ENCODE measurements around the gene MAN1C1. TPM values are rescaled to one million over a fixed set of nuclear protein-coding genes. Genes with fewer than 3 reads are reported as not detected.

The MAN1C1 gene
- total RNA-seq, 2 donors from 2014 or later, result 4.4 to 10.9 TPM

DNA sequence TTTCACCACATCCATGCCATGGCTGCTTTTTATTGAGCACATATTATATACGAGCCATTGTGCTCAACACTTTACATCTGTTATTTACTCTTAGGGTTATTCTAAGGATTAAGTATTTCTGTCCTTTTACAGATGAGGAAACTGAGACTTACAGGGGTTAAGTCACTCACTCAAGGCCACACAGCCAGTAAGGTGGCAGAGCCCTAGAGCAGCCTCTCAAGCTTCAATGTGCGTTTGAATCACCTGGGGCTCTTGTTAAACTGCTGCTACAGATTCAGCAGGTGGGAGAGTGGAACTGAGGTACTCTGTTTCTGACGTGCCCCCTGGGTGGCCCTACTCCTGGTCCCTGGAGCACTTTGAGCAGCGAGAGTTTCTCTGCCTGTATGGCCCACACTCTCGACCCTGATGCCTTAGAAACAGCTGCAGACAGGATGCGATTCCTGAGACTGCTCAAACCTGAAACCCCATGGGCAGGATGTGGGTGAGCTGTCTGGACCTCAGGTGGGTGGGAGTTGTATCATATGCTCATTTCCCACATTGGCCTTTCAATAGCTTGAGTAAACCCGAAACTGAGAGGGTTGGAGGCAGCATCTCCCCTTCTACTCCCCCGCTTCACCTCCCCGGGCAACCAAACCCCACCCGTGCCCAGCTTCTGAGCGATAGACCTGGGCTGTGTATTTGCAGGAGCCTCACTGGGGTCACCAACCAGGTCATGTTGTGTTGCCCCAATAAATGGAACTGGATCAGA lies 59.3 kb downstream of the MAN1C1 start:
- no peak for ATAC-seq
- TF ChIP-seq, protein P1, sequence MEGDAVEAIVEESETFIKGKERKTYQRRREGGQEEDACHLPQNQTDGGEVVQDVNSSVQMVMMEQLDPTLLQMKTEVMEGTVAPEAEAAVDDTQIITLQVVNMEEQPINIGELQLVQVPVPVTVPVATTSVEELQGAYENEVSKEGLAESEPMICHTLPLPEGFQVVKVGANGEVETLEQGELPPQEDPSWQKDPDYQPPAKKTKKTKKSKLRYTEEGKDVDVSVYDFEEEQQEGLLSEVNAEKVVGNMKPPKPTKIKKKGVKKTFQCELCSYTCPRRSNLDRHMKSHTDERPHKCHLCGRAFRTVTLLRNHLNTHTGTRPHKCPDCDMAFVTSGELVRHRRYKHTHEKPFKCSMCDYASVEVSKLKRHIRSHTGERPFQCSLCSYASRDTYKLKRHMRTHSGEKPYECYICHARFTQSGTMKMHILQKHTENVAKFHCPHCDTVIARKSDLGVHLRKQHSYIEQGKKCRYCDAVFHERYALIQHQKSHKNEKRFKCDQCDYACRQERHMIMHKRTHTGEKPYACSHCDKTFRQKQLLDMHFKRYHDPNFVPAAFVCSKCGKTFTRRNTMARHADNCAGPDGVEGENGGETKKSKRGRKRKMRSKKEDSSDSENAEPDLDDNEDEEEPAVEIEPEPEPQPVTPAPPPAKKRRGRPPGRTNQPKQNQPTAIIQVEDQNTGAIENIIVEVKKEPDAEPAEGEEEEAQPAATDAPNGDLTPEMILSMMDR (IDR thresholded peaks at IDR 0.05), result no peak
- TF ChIP-seq POLR2A (IDR thresholded peaks at IDR 0.05), result no peak
- H3K4me1 ChIP-seq, result peaks cover 8% of the 10 kb centered on the region
- WGBS, 2 donors, result 75 to 79% methylated on average over 7 to 11 of the region's 11 CpGs
- intact Hi-C loops (cut with DNase I), result no loop called here
- H3K9me3 ChIP-seq, result no peaks in the 10 kb centered on the region
- H3K4me3 ChIP-seq, result no peak overlapping the region
- H3K27me3 ChIP-seq, result no peaks in the 10 kb centered on the region
- H3K27ac ChIP-seq, result no peak overlapping the region
- DNase-seq, result no peak
- H3K36me3 ChIP-seq (replicated peaks in 1 of 2; ENCODE audit: insufficient read depth in 1 of 2, low read depth in 2 of 2), result no peaks in the 10 kb centered on the region

DNA sequence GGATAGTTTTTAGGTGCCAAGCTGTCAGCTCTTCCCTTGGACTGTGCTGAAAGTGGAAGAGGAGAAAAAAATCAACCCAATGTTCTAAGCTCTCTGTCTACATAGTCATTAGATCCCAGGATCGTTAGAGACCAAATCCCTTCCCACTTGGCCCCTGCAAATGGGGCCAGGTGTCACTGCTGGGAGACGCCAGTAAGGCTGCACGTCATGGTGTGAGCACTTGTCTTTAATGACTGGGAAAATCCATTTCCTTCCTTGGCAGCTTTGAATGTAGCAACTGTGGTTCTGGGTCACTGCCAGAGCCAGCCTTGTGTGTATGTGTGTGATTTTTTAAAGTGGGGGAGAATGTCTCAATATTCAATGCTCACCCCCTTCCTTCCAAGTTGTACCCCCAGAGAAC lies 59.9 kb downstream of the MAN1C1 start:
- no peak for TF ChIP-seq POLR2A (IDR thresholded peaks at IDR 0.05)
- intact Hi-C loops (cut with DNase I), result no loop called here
- peaks cover 8% of the 10 kb centered on the region for H3K4me1 ChIP-seq
- no peak overlapping the region for H3K27ac ChIP-seq
- peak; percentile 29 to 67 (median 50) for DNase-seq
- no peak overlapping the region for H3K4me3 ChIP-seq
- no peaks in the 10 kb centered on the region for H3K27me3 ChIP-seq
- no peaks in the 10 kb centered on the region for H3K36me3 ChIP-seq (replicated peaks in 1 of 2; ENCODE audit: insufficient read depth in 1 of 2, low read depth in 2 of 2)
- 5% methylated on average over 3 of the region's 3 CpGs; no CpG with 5 or more reads in 1 of the 2 donors for whole genome bisulfite sequencing, 2 donors
- H3K9me3 ChIP-seq, result no peaks in the 10 kb centered on the region
- ATAC-seq, result peak; percentile 40

DNA sequence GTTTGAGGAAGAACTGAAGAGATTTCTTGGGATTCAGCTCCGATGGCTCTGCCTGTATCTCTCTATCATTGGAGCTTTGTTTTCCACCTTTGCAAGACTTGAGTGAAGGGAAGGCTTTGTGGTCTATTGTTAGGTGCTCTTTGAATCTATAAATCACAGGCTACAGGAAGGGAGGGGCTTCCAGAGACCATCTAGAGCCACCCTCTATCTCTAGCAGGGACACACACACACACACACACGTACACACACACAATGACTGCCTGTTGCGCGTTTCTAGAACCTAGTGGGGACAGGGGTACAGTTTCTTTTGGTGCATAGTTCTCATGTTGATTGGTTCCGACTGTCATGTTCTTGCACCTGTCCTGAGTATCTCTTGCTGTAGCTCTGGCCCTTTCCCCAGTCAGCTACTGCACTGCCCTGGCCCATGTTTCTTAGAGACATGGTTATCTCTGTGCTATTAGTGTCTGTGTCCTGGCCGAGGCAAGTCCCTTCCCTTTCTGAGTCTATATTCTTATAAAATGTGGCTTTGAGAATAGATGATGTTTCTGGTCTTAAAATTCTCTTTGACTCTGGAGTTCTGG lies 60.7 kb downstream of the MAN1C1 start:
- no peak for TF ChIP-seq POLR2A (IDR thresholded peaks at IDR 0.05)
- Histone ChIP-seq H3K27ac (no peak overlapping the region), H3K36me3 (replicated peaks in 1 of 2; ENCODE audit: insufficient read depth in 1 of 2, low read depth in 2 of 2) (no peaks in the 10 kb centered on the region), H3K4me3 (no peak overlapping the region), H3K4me1 (peaks cover 8% of the 10 kb centered on the region), H3K9me3 (no peaks in the 10 kb centered on the region), H3K27me3 (no peaks in the 10 kb centered on the region)
- WGBS, 2 donors, result 84 to 88% methylated on average over 6 of the region's 6 CpGs
- no peak for DNase-seq
- ATAC-seq, result no peak
- intact Hi-C loops (cut with DNase I), result no loop called here

DNA sequence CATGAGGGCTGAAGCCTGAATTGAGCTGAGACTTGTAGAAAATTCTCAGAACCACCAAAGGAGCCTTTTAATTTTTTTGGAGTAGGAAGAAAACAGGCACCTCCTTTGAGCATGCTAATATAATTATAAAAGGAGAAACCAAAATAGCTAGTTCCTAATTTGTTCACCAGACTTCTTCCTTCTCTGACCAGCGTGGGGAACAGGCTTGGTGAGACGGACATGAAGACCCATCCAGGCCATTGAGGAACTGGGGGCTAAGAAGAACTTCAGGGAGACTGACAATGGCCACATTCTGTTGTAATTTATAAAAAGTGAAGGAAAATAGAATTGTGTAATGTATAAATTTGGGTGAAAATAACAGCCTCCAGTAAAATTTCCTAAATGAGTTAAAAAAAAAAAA lies 62.6 kb downstream of the MAN1C1 start:
- TF ChIP-seq POLR2A (IDR thresholded peaks at IDR 0.05), result no peak
- TF ChIP-seq, protein P1 (IDR thresholded peaks at IDR 0.05), result no peak
- intact Hi-C loops (cut with DNase I), result no loop called here
- no peak overlapping the region for H3K4me3 ChIP-seq
- DNase-seq, result no peak
- H3K27me3 ChIP-seq, result no peaks in the 10 kb centered on the region
- ATAC-seq, result no peak
- no peaks in the 10 kb centered on the region for H3K36me3 ChIP-seq (replicated peaks in 1 of 2; ENCODE audit: insufficient read depth in 1 of 2, low read depth in 2 of 2)
- no peak overlapping the region for H3K27ac ChIP-seq
- H3K9me3 ChIP-seq, result no peaks in the 10 kb centered on the region
- peaks cover 14% of the 10 kb centered on the region for H3K4me1 ChIP-seq
- WGBS, 2 donors, result 72 to 88% methylated on average over 2 of the region's 2 CpGs

DNA sequence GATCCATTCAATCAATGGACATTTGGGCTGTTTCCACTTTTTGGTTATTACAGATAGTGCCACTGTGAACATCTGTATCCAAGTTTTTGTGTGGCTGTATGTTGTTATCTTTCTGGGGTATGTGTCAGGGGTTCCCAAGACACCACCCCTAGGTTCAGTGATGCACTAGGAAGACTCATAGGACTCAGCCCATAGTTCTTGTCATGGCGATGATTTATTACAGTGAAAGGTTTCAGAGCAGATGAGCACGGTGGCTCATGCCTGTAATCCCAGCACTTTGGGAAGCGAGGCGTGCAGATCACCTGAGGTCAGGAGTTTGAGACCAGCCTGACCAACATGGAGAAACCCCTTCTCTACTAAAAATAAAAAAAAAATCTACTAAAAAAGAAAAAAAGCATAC lies 64.1 kb downstream of the MAN1C1 start:
- Histone ChIP-seq H3K27ac (no peak overlapping the region), H3K36me3 (replicated peaks in 1 of 2; ENCODE audit: insufficient read depth in 1 of 2, low read depth in 2 of 2) (no peaks in the 10 kb centered on the region), H3K4me1 (peaks cover 14% of the 10 kb centered on the region), H3K9me3 (no peaks in the 10 kb centered on the region), H3K27me3 (no peaks in the 10 kb centered on the region), H3K4me3 (no peak overlapping the region)
- 93% methylated on average over 4 of the region's 4 CpGs for whole genome bisulfite sequencing, 2 donors
- ATAC-seq (no peak), DNase-seq (no peak)
- no peak for TF ChIP-seq POLR2A (IDR thresholded peaks at IDR 0.05)
- TF ChIP-seq, protein P1 (IDR thresholded peaks at IDR 0.05), result no peak
- intact Hi-C loops (cut with DNase I), result no loop called here

Measured in body of pancreas (tissue), 4 donors.